Measurements from ENCODE around the gene GLIPR2.

GLIPR2 gene

DNA sequence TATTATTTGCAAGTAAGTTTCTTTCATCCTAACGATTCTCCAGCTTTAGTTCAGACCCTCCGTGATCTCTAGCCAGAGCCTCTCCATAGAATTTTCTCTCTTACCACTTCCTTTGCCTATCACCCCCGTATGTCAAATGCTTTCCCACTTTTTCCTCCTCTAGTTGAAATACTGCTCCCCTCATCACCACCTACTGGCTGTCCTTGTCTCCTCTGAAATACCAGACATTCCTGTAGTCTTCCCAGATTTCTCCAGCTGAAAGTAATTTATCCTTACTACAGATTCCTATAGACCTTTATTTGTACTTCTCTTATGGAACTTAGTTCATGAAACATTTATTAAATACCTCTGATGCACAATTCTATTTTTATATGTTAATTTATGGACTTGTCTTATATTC, 36.0 kb upstream of the GLIPR2 start:
- Histone ChIP-seq H3K4me3 (no peak overlapping the region), H3K4me1 (peaks cover 0 to 8% (median 0%) of the 10 kb centered on the region in 10 experiments; a peak in 1 of 20 replicates), H3K9me3 (replicated peaks in 1 of 11) (no peaks in the 10 kb centered on the region), H4K20me1 (no peaks in the 10 kb centered on the region), H3K4me2 (no peak overlapping the region), H3K36me3 (peaks cover 0 to 75% (median 16%) of the 10 kb centered on the region in 11 experiments; a peak in 16 of 22 replicates), H3K9ac (0 out of 22 replicates have a peak overlapping the region, but pooled peaks of 1 of the 11 experiments have one; percentile 2), H3K27ac (no peak overlapping the region), H3K27me3 (no peaks in the 10 kb centered on the region)
- TF ChIP-seq Cebpa-rat (IDR thresholded peaks at IDR 0.05) = no peak

DNA sequence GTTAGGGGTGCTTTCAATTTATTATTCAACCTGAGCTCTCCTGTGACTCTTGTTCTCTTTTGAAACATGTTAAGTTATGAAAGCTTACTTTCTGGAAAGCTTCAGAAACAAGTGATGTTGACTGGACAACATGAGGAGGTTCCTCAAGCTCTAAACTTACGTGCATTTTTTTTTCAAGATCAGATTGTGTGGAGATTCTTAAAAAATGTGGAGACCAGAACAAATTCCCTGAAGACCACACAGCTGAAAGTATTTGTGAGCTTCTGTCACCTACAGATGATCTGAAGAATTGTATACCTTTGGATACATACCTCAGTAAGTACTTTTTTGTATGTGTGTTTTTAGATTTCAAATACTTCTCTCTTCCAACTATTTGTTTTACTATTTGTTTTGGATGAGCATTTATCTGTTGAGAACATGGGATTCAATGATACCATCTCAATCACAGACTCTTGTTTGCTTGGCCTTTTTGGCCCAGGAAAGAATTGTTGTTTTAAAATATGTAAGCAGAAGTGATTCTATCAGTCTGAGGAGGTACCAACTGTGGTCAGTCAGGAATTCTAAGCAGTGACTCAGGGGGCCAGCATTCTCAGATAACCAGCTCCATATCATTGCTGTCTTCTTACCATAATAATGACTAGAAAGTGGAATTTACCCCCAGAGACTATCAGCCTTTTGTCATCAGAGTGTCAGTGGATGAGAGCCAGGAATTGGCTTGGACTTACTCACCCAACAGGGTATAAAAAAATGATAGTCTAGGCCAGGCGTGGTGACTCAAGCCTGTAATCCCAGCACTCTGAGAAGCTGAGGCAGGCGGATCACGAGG, 34.4 kb upstream of the GLIPR2 start:
- no peak for TF ChIP-seq Cebpa-rat (IDR thresholded peaks at IDR 0.05)
- Histone ChIP-seq H3K4me2 (no peak overlapping the region), H3K4me1 (peaks cover 0 to 8% (median 0%) of the 10 kb centered on the region in 10 experiments; a peak in 1 of 20 replicates), H3K9ac (no peak overlapping the region; a peak in 2 of 22 replicates), H3K27me3 (no peaks in the 10 kb centered on the region), H3K36me3 (peaks cover 0 to 78% (median 29%) of the 10 kb centered on the region in 11 experiments; a peak in 17 of 22 replicates), H3K27ac (no peak overlapping the region), H3K4me3 (no peak overlapping the region), H3K9me3 (replicated peaks in 1 of 11) (no peaks in the 10 kb centered on the region), H4K20me1 (no peaks in the 10 kb centered on the region)

DNA sequence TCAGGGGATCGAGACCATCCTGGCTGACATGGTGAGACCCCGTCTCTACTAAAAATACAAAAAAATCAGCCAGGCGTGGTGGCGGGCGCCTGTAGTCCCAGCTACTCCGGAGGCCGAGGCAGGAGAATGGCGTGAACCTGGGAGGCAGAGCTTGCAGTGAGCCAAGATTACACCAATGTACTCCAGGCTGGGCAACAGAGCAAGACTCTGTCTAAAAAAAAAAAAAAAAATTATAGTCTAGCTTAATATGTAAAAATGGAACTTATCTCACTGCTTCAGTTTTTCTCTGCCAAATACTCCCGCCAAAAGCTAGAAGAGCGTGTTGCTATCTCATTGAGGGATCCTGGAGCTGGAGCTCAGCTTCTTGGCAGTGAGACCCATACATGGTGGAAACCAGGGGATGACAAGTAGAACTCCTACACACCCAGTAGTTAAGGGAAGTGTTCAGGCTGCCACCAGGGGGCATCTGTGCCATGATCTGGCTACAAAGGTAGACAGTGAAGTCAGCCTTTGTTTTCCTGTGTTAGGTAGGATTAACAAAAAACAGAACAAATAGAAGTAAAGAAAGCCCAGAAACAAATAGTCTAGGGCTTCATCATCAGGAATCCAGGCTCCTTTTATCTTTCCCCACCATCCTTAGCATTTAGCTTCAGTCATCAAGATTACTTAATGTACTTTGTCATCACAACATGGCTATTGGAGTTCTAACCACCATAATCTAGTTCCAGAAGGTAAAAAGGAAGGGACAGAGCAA, 33.6 kb upstream of the GLIPR2 start:
- H3K9ac ChIP-seq = no peak overlapping the region
- H3K4me3 ChIP-seq = no peak overlapping the region
- TF ChIP-seq Cebpa-rat (IDR thresholded peaks at IDR 0.05) = no peak
- peaks cover 0 to 8% (median 0%) of the 10 kb centered on the region in 10 experiments; a peak in 1 of 20 replicates for H3K4me1 ChIP-seq
- H3K4me2 ChIP-seq = no peak overlapping the region
- no peaks in the 10 kb centered on the region for H4K20me1 ChIP-seq
- H3K27ac ChIP-seq = no peak overlapping the region
- no peaks in the 10 kb centered on the region for H3K27me3 ChIP-seq
- H3K9me3 ChIP-seq (replicated peaks in 1 of 11) = no peaks in the 10 kb centered on the region
- peaks cover 3 to 81% (median 37%) of the 10 kb centered on the region in 11 experiments; a peak in 19 of 22 replicates for H3K36me3 ChIP-seq

DNA sequence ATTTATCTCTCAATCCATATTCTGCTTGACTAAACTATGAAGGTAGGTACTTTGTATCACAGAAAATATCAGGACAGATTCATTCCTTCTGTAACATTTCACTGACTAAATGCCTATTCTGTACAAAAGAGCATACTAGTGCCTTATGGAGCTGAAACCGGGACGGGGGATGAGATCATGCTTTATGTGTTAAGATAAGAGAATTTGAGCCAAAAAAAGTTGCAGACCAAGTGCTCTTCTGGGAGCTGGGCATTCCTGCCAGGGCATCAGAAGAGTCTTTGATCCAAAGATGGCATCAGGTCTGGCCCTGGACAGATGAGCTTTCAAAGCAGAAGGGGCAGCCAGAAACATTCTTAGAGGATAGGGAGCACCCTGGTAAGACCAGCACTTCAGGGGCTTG, 27.5 kb upstream of the GLIPR2 start:
- no peaks in the 10 kb centered on the region for H3K9me3 ChIP-seq (replicated peaks in 1 of 11)
- H4K20me1 ChIP-seq = no peaks in the 10 kb centered on the region
- H3K36me3 ChIP-seq = peaks cover 41 to 97% (median 93%) of the 10 kb centered on the region in 11 experiments
- no peak overlapping the region for H3K4me2 ChIP-seq
- no peak overlapping the region for H3K9ac ChIP-seq
- no peaks in the 10 kb centered on the region for H3K4me1 ChIP-seq
- no peak overlapping the region for H3K4me3 ChIP-seq
- TF ChIP-seq Cebpa-rat (IDR thresholded peaks at IDR 0.05) = no peak
- H3K27ac ChIP-seq = no peak overlapping the region
- H3K27me3 ChIP-seq = no peaks in the 10 kb centered on the region

DNA sequence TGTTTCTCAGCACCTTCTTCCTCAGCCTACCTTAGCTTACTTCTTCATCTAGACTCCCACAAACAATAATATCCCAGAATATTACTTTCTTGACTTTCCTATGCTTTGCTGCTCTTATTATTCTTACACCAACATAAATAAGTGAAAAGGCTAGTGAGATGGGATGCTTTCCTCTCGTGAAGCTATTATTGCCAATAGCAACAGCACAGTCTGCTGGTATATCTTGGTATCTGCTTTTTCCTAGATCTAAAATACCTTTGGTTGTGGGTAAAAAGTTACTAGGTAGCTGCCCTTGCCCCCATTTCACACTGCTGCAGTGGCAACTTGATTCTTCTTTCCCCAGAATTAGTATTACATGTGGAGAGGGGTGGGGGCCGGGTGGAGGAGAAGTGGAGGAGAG, 26.1 kb upstream of the GLIPR2 start:
- Histone ChIP-seq H3K27me3 (no peaks in the 10 kb centered on the region), H3K4me1 (no peaks in the 10 kb centered on the region), H3K9ac (no peak overlapping the region), H3K9me3 (replicated peaks in 1 of 11) (no peaks in the 10 kb centered on the region), H3K4me3 (no peak overlapping the region), H3K27ac (no peak overlapping the region), H4K20me1 (no peaks in the 10 kb centered on the region), H3K36me3 (peaks cover 36 to 95% (median 89%) of the 10 kb centered on the region in 11 experiments), H3K4me2 (no peak overlapping the region)
- no peak for TF ChIP-seq Cebpa-rat (IDR thresholded peaks at IDR 0.05)

DNA sequence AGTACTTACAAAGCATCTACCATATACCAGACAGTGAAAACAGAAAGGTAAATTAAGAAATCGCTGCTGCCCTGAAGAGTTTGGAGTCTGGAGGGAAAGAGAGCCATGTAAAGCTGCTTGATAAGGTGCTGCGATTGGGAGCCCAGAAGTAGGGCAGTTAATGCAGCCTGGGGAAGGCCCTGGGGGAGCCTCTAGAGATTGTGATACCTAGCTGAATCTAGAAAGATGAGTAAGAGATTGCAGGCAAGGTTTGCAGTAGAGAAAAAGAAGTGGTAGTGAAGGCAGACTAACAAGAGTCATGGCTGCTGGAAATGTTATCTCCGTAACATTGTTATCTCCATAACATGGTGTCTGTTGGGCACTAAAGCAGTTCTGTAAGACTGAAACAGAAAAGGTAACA, 24.0 kb upstream of the GLIPR2 start:
- H3K36me3 ChIP-seq = peaks cover 42 to 93% (median 84%) of the 10 kb centered on the region in 11 experiments
- H4K20me1 ChIP-seq = no peaks in the 10 kb centered on the region
- H3K9me3 ChIP-seq (replicated peaks in 1 of 11) = no peaks in the 10 kb centered on the region
- H3K4me1 ChIP-seq = no peaks in the 10 kb centered on the region
- H3K9ac ChIP-seq = no peak overlapping the region
- no peak overlapping the region for H3K4me2 ChIP-seq
- no peak overlapping the region for H3K27ac ChIP-seq
- no peak for TF ChIP-seq Cebpa-rat (IDR thresholded peaks at IDR 0.05)
- H3K27me3 ChIP-seq = no peaks in the 10 kb centered on the region
- H3K4me3 ChIP-seq = no peak overlapping the region

DNA sequence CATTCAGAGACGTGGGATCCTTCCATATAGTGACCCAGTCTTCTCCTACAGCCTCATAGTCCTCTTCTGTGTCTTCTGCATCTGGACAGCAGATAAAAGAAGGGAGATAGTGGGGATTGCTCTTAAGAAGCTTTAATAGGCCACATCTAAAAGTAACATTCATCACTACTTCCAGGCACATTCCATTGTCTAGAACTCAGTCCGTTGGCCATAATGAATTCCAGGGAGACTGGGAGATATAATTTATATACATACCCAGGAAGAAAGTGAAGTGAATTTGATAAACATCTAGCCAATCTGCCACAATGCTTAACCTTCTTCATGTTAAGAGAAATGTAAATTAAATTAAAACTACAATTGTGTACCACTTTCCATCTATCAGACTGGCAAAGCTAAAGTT, 22.5 kb upstream of the GLIPR2 start:
- Histone ChIP-seq H3K4me3 (no peak overlapping the region), H3K27ac (no peak overlapping the region), H3K36me3 (peaks cover 50 to 93% (median 83%) of the 10 kb centered on the region in 11 experiments), H3K9ac (no peak overlapping the region), H3K4me1 (no peaks in the 10 kb centered on the region), H3K4me2 (no peak overlapping the region), H3K9me3 (replicated peaks in 1 of 11) (no peaks in the 10 kb centered on the region), H3K27me3 (no peaks in the 10 kb centered on the region), H4K20me1 (no peaks in the 10 kb centered on the region)
- no peak for TF ChIP-seq Cebpa-rat (IDR thresholded peaks at IDR 0.05)

DNA sequence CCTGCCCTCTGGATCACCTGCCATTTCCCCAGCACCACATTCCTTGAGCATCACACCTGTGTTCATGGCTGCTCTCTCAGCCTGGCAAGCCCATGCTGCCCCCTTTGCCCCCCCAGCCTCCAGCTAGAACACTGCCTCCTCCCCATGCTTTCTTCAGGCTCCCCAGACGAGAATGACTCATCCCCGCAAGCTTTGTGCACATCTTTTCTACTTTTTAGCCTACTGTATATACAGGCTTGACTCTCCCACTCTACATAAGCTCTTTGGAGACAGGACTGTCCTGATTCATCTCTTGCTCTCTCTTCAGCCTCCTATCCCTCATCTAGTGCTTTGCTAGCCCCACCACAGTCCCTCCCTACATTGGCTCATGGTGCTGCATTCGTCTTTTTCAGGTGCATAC, 19.9 kb upstream of the GLIPR2 start:
- Histone ChIP-seq H3K4me2 (no peak overlapping the region), H3K27me3 (no peaks in the 10 kb centered on the region), H3K27ac (no peak overlapping the region), H3K9me3 (replicated peaks in 1 of 11) (no peaks in the 10 kb centered on the region), H3K4me1 (no peaks in the 10 kb centered on the region), H3K4me3 (no peak overlapping the region), H3K36me3 (peaks cover 30 to 90% (median 80%) of the 10 kb centered on the region in 11 experiments), H4K20me1 (0 out of 22 replicates have a peak, but pooled peaks cover 0 to 6% (median 0%) of the 10 kb centered on the region in 11 experiments), H3K9ac (no peak overlapping the region)
- no peak for TF ChIP-seq Cebpa-rat (IDR thresholded peaks at IDR 0.05)

DNA sequence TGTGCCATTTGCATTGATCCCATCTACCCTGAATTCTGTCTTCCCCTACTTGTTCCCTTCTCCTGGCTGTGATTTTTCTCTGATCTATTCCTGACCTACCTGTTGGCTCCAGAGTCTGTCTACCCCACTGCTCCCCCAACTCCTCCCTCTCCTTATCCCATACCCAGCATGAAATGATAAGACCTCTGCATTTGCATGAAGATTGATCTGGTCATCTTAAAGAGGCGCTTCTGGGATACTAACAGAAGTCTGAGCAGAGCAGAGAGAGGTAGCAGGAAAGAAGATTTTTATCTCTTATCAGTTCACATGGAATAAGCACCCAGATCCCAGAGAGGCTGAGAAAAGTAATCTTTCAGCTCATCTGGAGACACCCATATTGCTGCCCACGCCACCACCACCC, 18.3 kb upstream of the GLIPR2 start:
- Histone ChIP-seq H3K9ac (no peak overlapping the region), H4K20me1 (0 out of 22 replicates have a peak, but pooled peaks cover 0 to 6% (median 0%) of the 10 kb centered on the region in 11 experiments), H3K4me3 (no peak overlapping the region), H3K27me3 (no peaks in the 10 kb centered on the region), H3K27ac (no peak overlapping the region), H3K4me2 (no peak overlapping the region), H3K9me3 (replicated peaks in 1 of 11) (no peaks in the 10 kb centered on the region), H3K36me3 (peaks cover 41 to 90% (median 80%) of the 10 kb centered on the region in 11 experiments), H3K4me1 (no peaks in the 10 kb centered on the region)
- no peak for TF ChIP-seq Cebpa-rat (IDR thresholded peaks at IDR 0.05)
